AG09319 (cell line): Measurements from ENCODE around the gene MIEN1.
"Not testable (repeated sequence)": the region's sequence is repeated elsewhere in the genome, so short reads cannot be mapped to it uniquely, and the experiment has no call there.

ENCODE experiments used
- DNase-seq: peaks from one replicate; pipeline ENCODE4 v3.0.0-alpha.2; 2010; ENCODE audit warnings: low read depth; ENCODE audit errors: extremely low read depth
- TF ChIP-seq, protein P1 (sequence below): IDR thresholded peaks from 2 replicates; pipeline ENCODE4 v1.5.1; 2011; ENCODE audit warnings: low read depth, mild to moderate bottlenecking, inconsistent platforms, low read length, moderate library complexity

Gene MIEN1

DNA sequence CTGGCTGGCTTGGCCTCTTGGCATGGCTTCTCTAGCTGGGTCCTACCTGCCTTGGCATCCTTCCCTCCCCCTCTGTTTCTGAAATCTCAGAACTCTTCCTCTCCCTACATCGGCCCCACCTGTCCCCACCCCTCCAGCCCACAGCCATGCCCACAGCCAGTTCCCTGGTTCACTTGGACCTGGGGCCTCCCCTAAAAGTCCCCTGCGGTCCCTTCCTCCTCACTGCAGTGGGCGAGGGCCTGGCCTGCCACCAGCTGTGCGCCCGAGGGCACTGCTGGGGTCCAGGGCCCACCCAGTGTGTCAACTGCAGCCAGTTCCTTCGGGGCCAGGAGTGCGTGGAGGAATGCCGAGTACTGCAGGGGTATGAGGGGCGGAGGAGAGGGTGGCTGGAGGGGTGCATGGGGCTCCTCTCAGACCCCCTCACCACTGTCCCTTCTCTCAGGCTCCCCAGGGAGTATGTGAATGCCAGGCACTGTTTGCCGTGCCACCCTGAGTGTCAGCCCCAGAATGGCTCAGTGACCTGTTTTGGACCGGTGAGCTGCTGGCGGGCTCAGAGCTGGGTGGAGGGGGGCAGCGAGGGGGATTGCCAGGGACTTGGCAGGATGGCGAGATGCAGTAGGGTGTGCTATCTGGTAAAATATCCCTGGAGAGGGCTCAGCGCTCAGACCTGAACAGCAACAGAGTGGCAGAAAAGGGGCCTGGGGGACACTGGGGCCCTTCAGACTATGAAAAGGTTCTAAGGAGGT is 14.1 kb downstream of the MIEN1 start:
- no peak for DNase-seq
- TF ChIP-seq, protein P1, sequence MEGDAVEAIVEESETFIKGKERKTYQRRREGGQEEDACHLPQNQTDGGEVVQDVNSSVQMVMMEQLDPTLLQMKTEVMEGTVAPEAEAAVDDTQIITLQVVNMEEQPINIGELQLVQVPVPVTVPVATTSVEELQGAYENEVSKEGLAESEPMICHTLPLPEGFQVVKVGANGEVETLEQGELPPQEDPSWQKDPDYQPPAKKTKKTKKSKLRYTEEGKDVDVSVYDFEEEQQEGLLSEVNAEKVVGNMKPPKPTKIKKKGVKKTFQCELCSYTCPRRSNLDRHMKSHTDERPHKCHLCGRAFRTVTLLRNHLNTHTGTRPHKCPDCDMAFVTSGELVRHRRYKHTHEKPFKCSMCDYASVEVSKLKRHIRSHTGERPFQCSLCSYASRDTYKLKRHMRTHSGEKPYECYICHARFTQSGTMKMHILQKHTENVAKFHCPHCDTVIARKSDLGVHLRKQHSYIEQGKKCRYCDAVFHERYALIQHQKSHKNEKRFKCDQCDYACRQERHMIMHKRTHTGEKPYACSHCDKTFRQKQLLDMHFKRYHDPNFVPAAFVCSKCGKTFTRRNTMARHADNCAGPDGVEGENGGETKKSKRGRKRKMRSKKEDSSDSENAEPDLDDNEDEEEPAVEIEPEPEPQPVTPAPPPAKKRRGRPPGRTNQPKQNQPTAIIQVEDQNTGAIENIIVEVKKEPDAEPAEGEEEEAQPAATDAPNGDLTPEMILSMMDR: no peak

DNA sequence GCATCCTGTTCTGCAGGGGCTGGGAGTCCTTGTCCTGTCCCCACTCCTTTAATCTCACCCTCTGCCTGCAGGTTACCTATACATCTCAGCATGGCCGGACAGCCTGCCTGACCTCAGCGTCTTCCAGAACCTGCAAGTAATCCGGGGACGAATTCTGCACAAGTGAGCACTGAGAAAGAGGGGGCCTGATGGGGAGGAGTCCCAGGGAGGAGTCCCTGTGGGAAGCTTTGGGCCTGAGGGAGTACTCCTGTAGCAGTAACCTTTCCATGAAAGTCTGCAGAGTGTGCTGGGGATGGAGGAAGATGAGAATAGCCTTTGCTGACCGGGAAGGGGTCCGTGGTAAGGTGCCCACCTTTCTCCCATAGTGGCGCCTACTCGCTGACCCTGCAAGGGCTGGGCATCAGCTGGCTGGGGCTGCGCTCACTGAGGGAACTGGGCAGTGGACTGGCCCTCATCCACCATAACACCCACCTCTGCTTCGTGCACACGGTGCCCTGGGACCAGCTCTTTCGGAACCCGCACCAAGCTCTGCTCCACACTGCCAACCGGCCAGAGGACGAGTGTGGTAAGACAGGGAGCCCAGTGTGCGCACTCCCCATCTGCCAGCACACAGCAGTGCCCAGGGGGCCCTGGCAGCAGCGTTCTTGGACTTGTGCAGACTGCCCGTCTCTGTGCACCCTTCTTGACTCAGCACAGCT is 14.8 kb downstream of the MIEN1 start:
- TF ChIP-seq, protein P1: no peak
- DNase-seq: no peak

DNA sequence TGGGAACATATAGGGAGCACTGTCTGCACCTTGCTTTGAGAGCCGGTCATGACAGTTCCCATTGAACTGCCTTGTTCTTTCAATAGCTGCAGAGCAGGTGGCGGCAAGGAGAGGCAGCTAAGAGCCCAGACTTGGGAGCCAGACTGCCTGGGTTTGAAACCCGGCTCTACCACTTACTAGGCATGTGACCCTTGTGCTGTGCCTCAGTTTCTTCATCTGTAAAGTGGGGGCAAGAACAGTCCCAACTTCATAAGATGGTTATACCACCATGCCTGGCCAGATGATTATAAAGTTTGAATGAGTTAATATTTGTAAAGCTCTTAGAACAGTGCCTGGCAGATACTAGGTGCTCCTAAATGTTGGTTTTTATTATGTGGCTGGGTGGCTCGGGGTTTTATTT is 16.1 kb downstream of the MIEN1 start:
- no peak for DNase-seq
- TF ChIP-seq, protein P1: no peak

DNA sequence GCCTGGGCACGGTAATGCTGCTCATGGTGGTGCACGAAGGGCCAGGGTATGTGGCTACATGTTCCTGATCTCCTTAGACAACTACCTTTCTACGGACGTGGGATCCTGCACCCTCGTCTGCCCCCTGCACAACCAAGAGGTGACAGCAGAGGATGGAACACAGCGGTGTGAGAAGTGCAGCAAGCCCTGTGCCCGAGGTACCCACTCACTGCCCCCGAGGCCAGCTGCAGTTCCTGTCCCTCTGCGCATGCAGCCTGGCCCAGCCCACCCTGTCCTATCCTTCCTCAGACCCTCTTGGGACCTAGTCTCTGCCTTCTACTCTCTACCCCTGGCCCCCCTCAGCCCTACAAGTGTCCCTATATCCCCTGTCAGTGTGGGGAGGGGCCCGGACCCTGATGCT is 18.5 kb downstream of the MIEN1 start:
- TF ChIP-seq, protein P1: no peak
- DNase-seq: no peak

DNA sequence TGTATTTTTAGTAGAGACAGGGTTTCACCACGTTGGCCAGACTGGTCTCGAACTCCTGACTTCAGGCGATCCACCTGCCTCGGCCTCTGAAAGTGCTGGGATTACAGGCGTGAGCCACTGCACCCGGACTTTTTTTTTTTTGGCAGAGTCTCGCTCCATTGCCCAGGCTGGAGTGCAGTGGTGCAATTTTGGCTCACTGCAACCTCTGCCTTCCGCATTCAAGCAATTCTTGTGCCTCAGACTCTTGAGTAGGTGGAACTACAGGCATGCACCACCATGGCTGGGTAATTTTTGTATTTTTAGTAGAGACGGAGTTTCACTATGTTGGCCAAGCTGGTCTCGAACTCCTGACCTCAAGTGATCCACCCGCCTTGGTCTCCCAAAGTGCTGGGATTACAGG is 19.3 kb downstream of the MIEN1 start:
- not testable (repeated sequence) for DNase-seq

DNA sequence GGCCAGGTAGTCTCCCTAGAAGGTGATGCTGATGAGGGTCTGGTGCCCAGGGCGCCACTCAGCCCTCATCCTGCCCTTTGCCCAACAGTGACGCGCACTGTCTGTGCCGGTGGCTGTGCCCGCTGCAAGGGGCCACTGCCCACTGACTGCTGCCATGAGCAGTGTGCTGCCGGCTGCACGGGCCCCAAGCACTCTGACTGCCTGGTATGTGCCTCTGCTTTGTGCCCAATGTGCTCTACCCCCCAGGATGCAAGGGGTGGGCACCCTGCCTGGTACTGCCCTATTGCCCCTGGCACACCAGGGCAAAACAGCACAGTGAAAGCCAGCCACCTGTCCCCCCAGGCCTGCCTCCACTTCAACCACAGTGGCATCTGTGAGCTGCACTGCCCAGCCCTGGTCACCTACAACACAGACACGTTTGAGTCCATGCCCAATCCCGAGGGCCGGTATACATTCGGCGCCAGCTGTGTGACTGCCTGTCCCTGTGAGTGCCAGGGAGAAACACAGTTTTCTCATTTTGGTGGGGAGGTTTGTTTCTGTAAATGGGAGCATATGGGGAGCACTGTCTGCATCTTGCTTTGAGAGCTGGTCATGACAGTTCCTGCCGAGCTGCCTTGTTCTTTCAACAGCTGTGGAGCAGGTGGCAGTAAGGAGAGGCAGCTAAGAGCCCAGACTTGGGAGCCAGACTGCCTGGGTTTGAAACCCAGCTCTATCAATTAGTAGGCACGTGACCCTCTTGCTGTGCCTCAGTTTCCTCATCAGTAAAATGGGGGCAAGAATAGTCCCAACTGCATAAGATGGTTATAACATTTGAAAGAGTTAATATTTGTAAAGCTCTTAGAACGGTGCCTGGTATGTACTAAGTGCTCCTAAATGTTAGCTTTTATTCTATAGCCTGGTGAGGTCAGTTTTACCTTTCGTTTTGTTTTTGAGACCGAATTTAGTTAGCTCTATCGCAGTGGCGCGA is 20.1 kb downstream of the MIEN1 start:
- TF ChIP-seq, protein P1: no peak
- no peak for DNase-seq

DNA sequence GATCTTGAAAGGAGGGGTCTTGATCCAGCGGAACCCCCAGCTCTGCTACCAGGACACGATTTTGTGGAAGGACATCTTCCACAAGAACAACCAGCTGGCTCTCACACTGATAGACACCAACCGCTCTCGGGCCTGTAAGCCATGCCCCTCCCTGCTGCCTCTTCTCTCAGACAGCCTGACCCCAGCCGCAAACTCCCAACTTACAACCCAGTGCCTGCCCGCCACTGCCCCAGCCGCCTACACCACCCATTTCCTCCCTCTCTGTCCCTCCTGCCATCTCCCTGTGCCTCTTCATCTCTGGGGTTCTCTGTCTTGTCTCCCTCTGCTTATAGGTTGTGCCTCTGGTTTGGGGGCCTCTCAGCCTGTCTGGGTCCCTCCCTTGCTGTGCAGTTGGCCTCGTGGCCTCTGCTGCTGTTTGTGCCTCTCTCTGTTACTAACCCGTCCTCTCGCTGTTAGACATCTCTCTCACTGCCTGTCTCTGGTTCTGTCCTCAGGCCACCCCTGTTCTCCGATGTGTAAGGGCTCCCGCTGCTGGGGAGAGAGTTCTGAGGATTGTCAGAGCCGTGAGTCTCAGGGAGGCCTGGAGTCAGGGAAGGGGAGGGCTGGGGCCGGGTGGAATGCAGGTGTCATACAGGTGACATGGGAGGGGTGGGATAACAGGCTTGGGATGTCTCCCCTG is 20.9 kb downstream of the MIEN1 start:
- DNase-seq: no peak
- TF ChIP-seq, protein P1: no peak
